Stimulated activated CD4-positive, alpha-beta T cell treated with anti-CD3 and anti-CD28 coated beads, Interleukin-4, amount 100 ng/mL, for 4 hours (primary cell): ENCODE results near the gene PTCD2.
A peak's percentile ranks its signal among the peaks of the same experiment; 100 is the strongest.

Experiments
- DNase-seq, 2 experiments: peaks; one replicate each; pipeline ENCODE4 v3.0.0-alpha.2; 2020

Gene PTCD2, protein sequence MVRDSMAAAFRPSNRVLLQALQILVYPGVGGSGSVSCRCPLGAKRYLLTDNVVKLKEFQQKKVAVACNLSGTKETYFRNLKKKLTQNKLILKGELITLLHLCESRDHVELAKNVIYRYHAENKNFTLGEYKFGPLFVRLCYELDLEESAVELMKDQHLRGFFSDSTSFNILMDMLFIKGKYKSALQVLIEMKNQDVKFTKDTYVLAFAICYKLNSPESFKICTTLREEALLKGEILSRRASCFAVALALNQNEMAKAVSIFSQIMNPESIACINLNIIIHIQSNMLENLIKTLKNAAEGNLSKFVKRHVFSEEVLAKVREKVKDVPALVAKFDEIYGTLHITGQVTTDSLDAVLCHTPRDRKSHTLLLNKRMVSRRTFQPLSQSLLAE

DNA sequence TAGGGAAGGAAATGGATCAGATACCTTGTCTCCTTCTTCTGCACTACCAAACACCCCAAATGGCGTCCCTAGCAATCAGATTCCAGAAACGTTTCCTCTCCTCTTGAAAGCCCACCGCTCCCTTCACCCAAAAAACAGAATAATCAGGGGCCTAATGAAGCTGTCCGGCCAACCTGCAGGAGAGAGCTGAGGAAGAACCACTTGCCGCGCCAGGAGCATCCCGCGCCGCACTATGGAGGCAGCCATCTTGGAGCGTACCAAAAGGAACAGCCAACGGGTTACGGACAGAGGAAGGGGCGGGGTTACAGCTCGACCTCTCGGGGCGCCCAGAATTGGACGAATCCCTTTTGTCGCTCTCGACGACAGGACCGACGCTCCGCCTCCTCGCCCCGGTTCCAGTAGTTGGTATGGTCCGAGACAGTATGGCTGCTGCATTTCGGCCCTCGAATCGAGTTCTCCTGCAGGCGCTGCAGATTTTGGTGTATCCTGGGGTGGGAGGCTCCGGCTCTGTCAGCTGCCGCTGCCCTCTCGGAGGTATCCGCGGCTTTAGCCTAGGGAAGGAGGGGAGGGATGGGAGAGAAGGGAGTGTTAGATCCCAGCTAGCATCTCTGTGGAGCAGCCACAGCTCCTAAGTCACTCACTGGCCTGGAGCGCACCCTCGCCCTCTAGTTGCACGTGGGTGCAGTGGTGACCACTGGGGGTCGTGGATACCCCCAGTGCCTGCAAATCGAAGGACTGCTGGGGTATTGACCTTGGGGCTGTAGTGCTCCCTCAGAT lies at the start of gene PTCD2, which contains the start of gene MRPS27:
Gene PTCD2, plus strand, starts transcription at position 398 of the 777 bp plus-strand sequence. Its CDS starts 10 bp downstream, at position 408.
Gene MRPS27, minus strand, starts transcription at position 265 of the 777 bp plus-strand sequence. Its CDS starts 19 bp downstream, at position 246.
- peak; percentile 87 to 95 for DNase-seq

DNA sequence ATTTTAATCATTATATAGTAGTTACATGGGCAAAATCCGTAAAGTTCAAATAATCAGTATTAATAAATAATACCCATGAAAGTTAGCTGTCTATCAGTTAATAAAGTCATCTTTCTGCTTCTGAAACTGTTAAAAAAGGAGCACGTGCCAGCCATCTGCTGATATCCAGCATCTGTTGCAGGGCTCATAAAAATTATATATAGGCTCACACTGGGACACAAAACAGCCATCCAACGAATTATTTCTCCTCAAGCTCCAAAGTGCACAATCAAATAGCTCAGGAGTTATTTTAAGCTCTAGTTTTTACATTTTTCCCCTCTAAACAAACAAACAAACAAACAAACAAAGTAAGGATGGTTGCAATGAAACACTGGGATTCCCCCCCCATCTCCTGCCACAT lies 48.5 kb upstream of the PTCD2 start:
- DNase-seq = no peak

DNA sequence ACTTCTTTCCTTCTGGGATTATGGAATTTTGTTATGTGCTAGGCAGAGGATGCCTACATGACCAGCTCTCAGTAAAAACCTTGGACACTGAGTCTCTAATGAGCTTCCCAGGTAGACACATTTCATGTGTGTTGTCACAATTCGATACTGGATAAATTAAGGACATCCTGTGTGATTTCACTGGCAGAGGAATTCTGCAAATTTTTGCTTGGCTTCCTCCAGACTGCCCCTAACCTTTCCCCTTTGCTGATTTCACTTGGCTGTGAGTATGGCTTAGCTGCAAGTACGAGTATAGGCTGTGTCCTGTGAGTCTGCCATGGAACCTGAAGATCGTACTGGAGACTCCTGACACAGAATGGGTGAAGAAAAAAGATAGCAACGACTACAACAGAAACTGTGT lies 47.8 kb upstream of the PTCD2 start:
- no peak for DNase-seq

DNA sequence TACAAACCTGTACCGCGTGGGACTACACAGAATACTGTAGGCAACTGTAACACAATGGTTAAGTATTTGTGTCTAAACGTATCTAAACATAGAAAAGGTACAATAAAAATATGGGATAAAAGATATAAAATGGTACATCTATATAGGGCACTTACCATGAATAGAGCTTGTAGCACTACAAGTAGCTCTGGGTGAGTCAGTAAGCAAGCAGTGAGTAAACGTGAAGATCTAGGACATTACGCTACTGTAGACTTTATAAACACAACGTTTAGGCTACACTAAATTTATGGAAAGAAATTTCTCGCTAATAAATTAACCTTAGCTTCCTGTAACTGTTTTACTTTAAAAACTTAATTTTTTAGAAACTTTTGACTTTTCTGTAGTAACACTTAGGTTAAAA lies 46.6 kb upstream of the PTCD2 start:
- no peak for DNase-seq

DNA sequence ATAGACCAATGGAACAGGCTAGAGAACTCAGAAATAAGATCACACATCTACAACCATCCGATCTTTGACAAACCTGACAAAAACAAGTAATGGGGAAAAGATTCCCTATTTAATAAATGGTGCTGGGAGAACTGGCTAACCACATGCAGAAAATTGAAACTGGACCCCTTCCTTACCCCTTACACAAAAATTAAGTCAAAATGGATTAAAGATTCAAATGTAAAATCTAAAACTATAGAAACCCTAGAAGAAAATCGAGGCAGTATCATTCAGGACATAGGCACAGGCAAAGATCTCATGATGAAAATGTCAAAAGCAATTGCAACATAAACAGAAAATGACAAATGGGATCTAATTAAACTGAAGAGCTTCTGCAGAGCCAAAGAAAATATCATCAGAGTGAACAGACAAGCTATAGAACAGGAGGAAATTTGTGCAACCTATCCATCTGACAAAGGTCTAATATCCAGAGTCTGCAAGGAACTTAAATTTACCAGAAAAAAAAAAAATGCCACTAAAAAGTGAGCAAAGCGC lies 43.9 kb upstream of the PTCD2 start:
- no peak for DNase-seq

DNA sequence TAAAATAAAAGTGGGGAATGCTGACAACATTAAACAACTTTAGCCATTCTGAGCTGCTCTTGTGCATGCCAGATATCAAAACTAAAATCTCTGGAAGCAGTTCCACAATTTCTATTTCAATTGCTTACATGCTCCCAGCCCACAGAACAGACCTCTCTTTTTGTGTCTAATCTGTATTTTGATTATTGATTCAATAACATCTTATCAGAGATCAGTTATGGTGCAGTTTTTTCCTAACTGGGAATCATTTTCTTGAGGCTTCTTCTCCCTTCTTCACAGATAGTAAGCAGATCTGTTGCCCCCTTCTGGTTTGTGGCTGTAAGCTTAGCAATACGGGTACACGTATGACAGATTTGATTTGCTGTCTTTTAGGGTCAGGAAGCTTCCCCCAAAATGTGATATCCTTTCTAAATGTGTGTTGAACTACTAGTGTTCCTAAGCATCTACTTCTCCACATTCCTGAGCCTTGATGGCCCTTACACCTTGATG lies 39.5 kb upstream of the PTCD2 start:
- no peak for DNase-seq

DNA sequence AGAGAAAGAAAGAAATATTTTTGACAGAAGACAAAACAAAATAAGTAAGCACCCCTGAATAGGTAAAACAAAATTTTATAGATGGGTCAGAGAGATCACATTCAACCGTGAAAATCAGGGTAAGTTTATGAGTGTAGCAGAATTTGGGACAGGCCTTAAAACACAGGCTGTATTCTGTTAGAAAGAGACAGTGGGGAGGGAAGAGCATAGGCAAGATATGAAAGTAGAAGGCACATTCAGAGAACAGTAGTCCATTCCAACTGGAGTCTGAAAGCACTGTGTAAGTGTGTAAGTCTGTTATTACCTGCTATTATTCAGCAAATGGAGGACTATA lies 38.8 kb upstream of the PTCD2 start:
- no peak for DNase-seq

DNA sequence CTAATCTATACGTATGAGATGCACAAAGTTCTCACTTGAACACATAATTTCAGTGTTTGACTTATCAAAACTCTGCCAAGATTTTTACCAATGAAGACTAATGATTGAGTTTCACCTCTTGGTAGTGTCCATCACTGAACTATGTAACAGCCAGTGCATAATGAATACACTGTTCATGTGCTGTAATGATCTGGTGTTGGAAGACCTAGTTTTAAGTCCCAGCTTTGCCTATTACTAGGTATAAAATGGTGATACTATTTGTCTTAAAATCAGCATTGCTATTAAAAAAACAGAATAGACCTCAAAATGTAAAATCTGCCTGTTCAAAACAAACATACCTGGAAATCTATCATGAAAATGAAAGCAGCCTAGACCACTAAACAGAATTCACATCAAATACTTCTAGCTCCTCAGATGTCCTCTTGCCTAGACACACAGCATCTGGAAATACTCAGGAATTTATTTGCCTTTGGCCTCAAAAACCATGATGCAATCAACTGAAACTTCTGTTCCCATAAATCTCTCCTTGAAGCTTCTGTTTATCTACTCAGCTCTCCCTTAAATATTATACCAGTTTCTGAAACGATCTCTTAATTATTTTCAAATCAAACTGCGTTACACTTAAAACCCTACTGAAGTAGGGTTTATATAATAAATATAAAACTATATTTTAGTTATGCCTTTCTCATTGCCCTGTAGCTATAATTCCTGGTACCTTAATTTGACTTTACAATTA lies 38.2 kb upstream of the PTCD2 start:
- DNase-seq = no peak

DNA sequence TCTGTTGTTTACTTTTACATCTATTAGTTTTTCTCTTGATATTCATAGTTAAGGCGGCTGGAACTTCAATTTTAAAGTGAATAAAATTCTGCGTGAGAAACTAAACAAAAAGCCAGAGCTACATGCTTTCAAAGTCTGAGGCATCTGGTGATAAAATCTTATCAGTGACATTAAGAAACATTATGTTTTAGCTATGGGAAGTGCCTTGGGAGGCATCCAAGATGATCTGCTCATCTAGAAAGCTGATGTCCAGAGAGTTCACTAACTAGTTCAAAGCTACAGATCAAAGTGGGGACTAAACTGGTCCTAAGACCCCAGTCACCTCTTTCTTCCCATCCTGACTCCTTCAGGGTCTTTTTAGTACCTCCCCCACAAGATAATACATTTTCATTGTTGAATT lies 37.3 kb upstream of the PTCD2 start:
- DNase-seq = no peak

DNA sequence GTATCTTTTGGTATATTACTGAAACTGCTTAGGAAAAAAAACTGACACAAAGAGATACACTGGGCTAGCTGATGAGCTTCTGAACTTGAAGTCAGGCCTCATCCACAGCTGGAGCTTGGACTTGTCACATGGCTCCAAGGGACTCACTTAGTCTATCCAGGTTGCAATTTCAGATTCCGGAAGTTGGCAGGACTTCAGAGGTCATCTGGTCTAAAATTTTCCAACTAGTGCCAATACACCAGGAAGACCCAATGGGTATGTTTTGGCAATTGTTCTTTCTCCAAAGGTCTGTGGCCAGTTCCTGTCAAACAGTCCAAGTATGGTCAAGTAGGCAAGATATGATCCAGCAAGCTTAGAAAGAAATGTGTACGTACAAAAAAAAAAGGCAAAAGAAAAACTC lies 36.8 kb upstream of the PTCD2 start:
- no peak for DNase-seq

DNA sequence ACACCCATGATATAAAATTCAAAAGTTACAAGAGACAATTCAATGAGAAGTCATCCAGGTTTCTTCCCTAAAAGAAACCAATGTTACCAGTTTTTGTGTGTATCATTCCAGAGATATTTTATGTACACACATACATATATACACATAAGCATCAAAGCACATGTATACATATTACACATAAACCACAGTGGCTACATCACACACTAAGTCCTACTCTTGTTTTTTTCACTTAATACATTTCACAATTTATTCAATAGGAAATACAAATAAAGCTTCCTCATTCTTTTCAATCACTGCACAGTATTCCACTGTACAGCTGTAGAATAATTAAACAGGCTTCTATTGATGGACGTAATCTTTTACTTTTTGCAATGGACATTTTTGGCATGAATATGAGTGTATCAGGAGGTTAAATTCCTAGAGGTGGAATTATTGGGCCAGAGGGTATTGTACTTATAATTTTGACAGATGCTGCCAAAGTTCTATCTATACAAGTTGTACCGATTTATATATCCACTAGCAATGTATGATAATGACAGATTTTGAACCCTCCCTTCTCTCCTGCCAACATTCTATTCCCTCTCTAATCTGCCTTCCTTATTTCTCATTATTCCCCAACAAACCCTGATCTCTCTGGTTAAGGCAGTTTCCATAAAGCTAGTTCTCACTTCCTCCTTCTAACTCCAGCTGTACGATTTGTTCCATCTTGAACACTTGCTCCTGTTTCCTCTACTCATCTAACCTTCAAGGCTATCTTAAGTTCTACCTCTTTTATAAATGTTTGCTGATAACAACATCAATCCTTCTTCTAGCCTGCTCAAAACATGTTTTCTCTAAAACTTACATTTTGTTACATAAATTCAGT lies 35.4 kb upstream of the PTCD2 start:
- no peak for DNase-seq

DNA sequence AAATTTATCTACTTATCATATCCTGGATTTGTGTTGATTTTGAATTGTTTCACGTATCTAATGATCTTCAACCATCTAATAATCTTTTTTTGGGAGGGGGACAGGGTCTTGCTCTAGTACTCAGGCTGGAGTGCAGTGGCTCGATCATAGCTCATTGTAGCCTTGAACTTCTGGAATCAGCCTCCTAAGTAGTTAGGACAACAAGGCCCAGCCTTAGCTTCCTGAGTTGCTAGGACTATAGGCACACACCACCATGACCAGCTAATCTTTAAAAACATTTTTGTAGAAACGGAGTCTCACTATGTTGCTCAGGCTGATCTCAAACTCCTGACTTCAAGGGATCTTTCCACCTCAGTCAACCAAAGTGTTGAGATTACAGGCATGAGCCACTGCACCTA lies 34.8 kb upstream of the PTCD2 start:
- DNase-seq = no peak

DNA sequence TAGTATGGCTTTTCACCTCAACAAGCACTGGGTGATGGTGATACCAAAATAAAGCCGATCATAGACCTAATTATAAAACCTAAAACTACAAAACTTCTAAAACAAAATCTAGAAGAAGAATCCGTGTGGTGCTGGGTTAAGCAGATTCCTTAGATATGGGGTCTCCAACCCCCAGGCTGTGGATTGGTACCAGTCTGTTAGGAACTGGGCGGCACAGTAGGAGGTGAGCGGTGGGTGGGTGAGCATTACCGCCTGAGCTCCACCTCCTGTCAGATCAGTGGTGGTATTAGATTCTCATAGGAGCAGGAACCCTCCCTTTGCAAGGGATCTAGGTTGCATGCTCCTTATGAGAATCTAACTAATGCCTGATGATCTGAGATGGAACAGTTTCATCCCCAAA lies 33.4 kb upstream of the PTCD2 start:
- no peak for DNase-seq

DNA sequence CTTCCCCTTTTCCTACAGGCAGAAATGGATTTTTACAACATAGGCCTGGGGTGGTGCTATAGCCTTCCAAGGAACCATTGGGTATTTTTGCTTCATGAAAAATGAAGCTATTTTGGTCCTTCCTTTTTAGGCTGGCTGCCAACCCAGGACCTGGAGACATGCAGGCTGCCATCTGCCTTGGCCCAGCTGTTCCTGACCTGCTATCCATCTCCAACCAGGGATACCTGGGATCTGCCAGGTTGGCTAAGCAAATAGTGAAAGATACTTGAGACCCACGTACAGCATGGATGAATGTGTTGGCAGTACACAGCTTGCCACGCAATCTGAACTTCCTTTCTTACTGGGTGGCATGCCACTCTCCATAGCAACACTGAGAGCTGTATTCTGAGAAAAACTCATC lies 31.2 kb upstream of the PTCD2 start:
- DNase-seq = no peak

DNA sequence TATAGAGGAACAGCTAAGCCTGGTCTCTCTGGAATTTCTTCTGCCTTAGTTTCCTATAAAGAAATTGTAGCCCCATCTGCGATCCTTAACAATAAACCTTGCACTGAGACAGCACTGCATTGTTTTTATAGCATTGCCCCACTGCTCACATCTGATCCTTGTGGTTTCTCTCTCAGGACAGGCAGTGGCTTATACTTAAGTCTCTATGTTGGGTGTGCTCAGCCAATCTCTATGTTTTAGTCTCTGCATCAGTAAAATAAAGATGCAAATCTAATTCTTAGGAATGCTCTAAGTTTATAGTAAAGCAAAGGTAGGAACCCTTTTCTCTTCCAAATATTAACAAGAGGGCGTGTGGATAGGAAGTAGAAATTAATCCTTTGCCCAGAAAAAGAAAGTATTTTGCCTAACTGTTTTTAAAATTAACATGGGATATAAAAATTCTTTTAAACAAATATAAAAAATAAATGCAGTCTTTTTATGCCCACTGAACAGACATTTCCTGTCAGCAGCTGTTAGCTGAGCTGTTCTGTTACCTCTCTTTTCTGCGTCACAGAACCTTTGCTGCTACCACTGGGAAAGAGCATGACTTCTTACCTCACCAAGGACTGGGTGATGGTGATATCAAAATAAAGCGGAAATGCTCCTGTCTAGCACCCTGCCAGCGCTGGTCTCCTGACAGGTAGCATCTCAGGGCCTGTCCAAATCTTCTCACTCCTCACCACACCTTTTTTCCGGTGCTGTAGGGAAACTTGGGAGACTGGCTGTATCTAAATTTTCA lies 29.6 kb upstream of the PTCD2 start:
- no peak for DNase-seq

DNA sequence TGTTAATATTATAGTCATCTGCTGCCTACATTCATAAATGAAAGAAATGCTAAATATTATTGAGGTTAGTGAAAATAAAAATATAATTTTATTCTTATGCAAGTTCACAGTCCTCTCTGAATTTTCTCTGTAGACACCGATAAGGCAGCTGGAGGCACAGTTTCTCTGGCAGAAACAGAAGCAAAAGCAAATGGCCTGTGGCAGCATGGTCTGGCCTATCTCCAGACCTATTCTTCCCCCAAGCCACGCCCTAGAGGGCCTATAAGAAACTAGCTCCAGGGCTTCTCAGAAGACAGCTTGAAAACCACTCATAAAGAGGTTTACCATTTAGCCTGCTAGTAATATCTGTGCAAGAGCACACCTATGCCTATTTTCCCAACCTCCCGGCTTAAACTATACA lies 28.6 kb upstream of the PTCD2 start:
- DNase-seq = no peak

DNA sequence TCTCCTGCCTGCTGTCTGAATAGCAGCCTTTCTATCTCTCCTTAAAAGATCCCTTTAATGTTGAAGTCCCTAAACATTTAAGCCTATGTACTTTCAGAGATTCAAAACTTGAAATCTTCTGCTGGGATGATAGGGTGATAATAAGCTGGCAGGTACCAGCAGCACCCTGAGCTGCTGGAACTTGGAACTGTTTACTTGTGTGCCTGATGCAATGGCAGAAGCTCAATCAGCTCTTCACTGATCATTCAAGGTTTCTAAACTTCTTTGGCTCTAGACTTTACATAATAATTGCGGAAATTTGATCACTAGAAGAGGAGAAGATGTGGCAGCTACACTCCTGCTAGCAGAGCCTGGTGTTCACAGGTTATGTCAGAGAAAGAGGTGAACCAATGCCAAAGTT lies 27.8 kb upstream of the PTCD2 start:
- DNase-seq = no peak

DNA sequence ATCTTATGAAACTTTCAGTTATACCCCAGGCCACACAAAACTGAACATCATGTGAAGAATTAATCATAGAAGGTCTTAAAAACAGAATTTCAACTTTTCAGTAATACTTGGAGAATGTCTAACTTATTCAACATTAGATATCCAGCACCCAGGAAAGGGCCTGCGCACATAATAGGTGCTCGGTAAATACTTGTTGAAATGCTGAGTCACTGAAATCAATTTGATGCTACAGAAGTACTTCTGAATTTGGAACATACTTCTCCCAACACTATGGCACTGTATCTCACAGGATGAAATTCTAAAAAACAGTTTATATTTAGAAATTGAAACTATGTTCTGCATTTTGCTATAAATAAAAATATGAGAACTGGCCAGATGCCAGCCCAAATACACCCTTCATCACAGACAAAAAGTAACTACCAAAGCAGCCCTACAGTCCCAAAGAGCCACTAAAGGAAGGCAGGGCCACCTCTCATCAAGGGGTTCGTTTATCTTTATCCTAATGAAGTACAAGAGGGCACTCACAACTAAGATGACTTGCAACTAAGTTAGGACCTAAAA lies 26.6 kb upstream of the PTCD2 start:
- no peak for DNase-seq

DNA sequence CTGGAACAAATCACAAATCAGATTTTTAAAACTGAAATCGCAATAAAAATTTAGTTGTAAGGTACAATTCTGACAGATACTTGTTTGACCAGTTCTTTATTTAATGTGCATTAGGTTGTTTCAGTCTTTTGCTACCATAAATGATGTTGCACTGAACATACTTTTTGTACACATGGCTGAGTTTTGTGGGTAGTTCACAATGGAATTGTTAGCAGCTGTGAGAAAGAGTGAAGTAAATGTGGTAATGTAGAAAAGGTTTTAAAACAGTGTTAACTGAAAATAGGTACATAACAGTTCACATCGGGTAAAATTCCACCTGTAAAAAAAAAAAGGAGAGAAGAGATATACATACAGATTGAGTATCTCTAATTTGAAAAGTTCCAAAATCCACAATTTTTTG lies 25.7 kb upstream of the PTCD2 start:
- no peak for DNase-seq

DNA sequence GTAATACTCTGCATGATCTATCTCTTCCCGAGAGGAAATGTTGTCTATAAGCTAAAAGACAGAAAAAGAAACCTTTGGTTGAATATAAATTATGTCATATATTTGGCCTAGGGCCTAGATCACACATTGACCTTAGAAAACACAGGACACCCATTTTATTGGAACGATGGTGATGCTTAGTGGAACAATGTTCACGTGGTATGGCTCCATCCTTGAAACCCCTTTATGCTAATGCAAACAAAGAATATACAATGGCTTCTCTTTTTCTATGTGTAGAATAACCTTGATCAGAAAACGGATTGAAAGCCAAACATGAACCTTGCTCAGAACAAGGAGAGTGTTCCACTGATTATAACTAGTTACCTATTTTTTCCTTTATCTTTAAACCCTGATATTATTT lies 24.6 kb upstream of the PTCD2 start:
- DNase-seq = no peak

DNA sequence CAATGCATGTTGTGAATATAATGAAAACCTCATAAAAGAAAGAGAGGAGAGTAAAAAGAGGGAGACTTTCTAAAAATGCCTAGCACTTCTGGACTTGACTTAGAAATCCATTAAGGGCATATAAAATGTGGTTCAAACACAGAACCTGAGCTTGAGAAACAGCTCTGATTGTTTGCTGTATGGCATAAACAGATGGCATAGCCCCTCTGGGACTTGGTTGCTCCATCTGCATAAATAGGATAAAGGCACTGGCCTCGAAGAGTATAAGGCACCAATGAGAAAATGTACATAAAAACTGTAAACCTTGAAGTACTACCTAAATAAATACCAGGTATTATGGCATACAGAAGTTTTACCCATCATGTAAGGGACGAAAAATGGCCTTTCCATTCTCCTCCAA lies 23.9 kb upstream of the PTCD2 start:
- no peak for DNase-seq
